WTC11 (cell line): ENCODE measurements around the gene CMKLR1.

Source experiments
- CTCF ChIP-seq: fragments of 200-600 bp; IDR thresholded peaks from 2 replicates; pipeline ENCODE4 v1.8.0; 2022; ENCODE audit warnings: antibody characterized with exemption
- NFYB ChIP-seq: sonication (generic); formaldehyde crosslinking; conservative IDR thresholded peaks from 2 replicates; pipeline ENCODE4 v1.8.0; 2022; ENCODE audit warnings: low read depth, missing genetic modification reagents
- STAT6 ChIP-seq: sonication (generic); formaldehyde crosslinking; conservative IDR thresholded peaks from 2 replicates; pipeline ENCODE4 v1.8.1; 2023; ENCODE audit warnings: mild to moderate bottlenecking, low read depth, missing genetic modification reagents, moderate library complexity
- TCF7 ChIP-seq: sonication (generic); formaldehyde crosslinking; IDR thresholded peaks from 2 replicates; pipeline ENCODE4 v1.8.0; 2022; ENCODE audit warnings: mild to moderate bottlenecking, low read depth, missing genetic modification reagents, moderate library complexity
- ZNF423 ChIP-seq: fragments of 250-450 bp; sonication (Bioruptor Pico); IDR thresholded peaks from 2 replicates; pipeline ENCODE4 v2.1.2; 2022; ENCODE audit warnings: mild to moderate bottlenecking, moderate library complexity
- ZNF512 ChIP-seq: sonication (generic); formaldehyde crosslinking; IDR thresholded peaks from 2 replicates; pipeline ENCODE4 v1.8.1; 2022; ENCODE audit warnings: missing genetic modification reagents, borderline replicate concordance
- ZSCAN18 ChIP-seq: fragments of 250-450 bp; sonication (Bioruptor Pico); IDR thresholded peaks from 2 replicates; pipeline ENCODE4 v2.1.2; 2022; ENCODE audit warnings: mild to moderate bottlenecking, moderate library complexity

GRCh38 chr12:108325018-108325358 is 14.1 kb downstream of the CMKLR1 start:
- TF ChIP-seq CTCF, result no peak
- TF ChIP-seq ZSCAN18 (CRISPR knock-in tag), result no peak
- TF ChIP-seq ZNF423 (CRISPR knock-in tag), result no peak
- TF ChIP-seq NFYB (CRISPR knock-in tag), result no peak
- no peak for TF ChIP-seq TCF7 (CRISPR knock-in tag)
- TF ChIP-seq STAT6 (CRISPR knock-in tag), result no peak
- no peak for TF ChIP-seq ZNF512
